ENCODE measurements around the gene GSS. TPM values are rescaled to one million over a fixed set of nuclear protein-coding genes. Genes with fewer than 3 reads are reported as not detected.

The GSS gene
- total RNA-seq, 1 donor, result 52.0 TPM

- DNase-seq (ENCODE audit: low read depth in 2 of 3, low spot score in 2 of 3), result no peak
Measured at GRCh38 chr20:34979366-34980153, 24.0 kb upstream of the GSS start.

GRCh38 chr20:34978092-34978744 is 22.6 kb upstream of the GSS start:
- DNase-seq (ENCODE audit: low read depth in 2 of 3, low spot score in 2 of 3), result no peak

- DNase-seq (ENCODE audit: low read depth in 2 of 3, low spot score in 2 of 3), result no peak
Measured at GRCh38 chr20:34977365-34978091, 21.9 kb upstream of the GSS start.

GRCh38 chr20:34976286-34976685 is 20.7 kb upstream of the GSS start:
- DNase-seq (ENCODE audit: low read depth in 2 of 3, low spot score in 2 of 3), result no peak

- no peak for DNase-seq (ENCODE audit: low read depth in 2 of 3, low spot score in 2 of 3)
Measured at GRCh38 chr20:34974246-34974645, 18.6 kb upstream of the GSS start.

GRCh38 chr20:34971561-34972235 is 16.1 kb upstream of the GSS start:
- no peak for DNase-seq (ENCODE audit: low read depth in 2 of 3, low spot score in 2 of 3)

GRCh38 chr20:34970846-34971560 is 15.4 kb upstream of the GSS start:
- no peak for DNase-seq (ENCODE audit: low read depth in 2 of 3, low spot score in 2 of 3)

- no peak for DNase-seq (ENCODE audit: low read depth in 2 of 3, low spot score in 2 of 3)
Measured at GRCh38 chr20:34970193-34970840, 14.7 kb upstream of the GSS start.

GRCh38 chr20:34968042-34968775 is 12.6 kb upstream of the GSS start:
- no peak for DNase-seq (ENCODE audit: low read depth in 2 of 3, low spot score in 2 of 3)

- no peak for DNase-seq (ENCODE audit: low read depth in 2 of 3, low spot score in 2 of 3)
Measured at GRCh38 chr20:34967421-34967820, 11.8 kb upstream of the GSS start.

GRCh38 chr20:34965051-34965450 is 9.4 kb upstream of the GSS start:
- no peak for DNase-seq (ENCODE audit: low read depth in 2 of 3, low spot score in 2 of 3)

- no peak for DNase-seq (ENCODE audit: low read depth in 2 of 3, low spot score in 2 of 3)
Measured at GRCh38 chr20:34964486-34964885, 8.9 kb upstream of the GSS start.

- no peak for DNase-seq (ENCODE audit: low read depth in 2 of 3, low spot score in 2 of 3)
Measured at GRCh38 chr20:34956751-34957472, 1.3 kb upstream of the GSS start.

- DNase-seq (ENCODE audit: low read depth in 2 of 3, low spot score in 2 of 3), result no peak
Measured at GRCh38 chr20:34956041-34956458, 444 bp upstream of the GSS start.

GRCh38 chr20:34954904-34955230 is 739 bp downstream of the GSS start:
- DNase-seq (ENCODE audit: low read depth in 2 of 3, low spot score in 2 of 3), result no peak

GRCh38 chr20:34953960-34954359 is 1.6 kb downstream of the GSS start:
- no peak for DNase-seq (ENCODE audit: low read depth in 2 of 3, low spot score in 2 of 3)

GRCh38 chr20:34952671-34953070 is 2.9 kb downstream of the GSS start:
- no peak for DNase-seq (ENCODE audit: low read depth in 2 of 3, low spot score in 2 of 3)

GRCh38 chr20:34951652-34952051 is 4.0 kb downstream of the GSS start:
- DNase-seq (ENCODE audit: low read depth in 2 of 3, low spot score in 2 of 3), result no peak

- no peak for DNase-seq (ENCODE audit: low read depth in 2 of 3, low spot score in 2 of 3)
Measured at GRCh38 chr20:34951252-34951651, 4.4 kb downstream of the GSS start.

All from hematopoietic multipotent progenitor cell (in vitro differentiated cells).